Liver (tissue), 3 donors: ENCODE data around the gene TMEM233.

Experiments
- CTCF ChIP-seq: fragments of 150-350 bp; IDR thresholded peaks from 2 replicates; pipeline ENCODE4 v1.5.1; 2017; ENCODE audit warnings: improper control_type of control experiment, low read depth, low read length; ENCODE audit not compliant: missing input control
- EGR1 ChIP-seq, 2 donors: IDR thresholded peaks; 2 replicates each; pipeline ENCODE4 v1.6.1; 2016 to 2018; ENCODE audit warnings: antibody characterized with exemption in 2 of 2, low read depth in 2 of 2
- FOXA1 ChIP-seq: IDR thresholded peaks from 2 replicates; pipeline ENCODE4 v1.6.1; 2016; ENCODE audit warnings: antibody characterized with exemption
- YY1 ChIP-seq: IDR thresholded peaks from 2 replicates; pipeline ENCODE4 v1.6.1; 2016; ENCODE audit warnings: antibody characterized with exemption, mild to moderate bottlenecking
- donor health status: healthy.
- donor health status: healthy.

GRCh38 chr12:119603767-119604166, 10.2 kb downstream of the TMEM233 start:
- TF ChIP-seq CTCF = no peak
- TF ChIP-seq YY1 = no peak
- TF ChIP-seq EGR1 (IDR thresholded peaks at IDR 0.05; ENCODE audit: low read depth in 2 of 2) = no peak
- TF ChIP-seq FOXA1 = no peak
